ENCODE data around the gene ZSCAN20.

DNA sequence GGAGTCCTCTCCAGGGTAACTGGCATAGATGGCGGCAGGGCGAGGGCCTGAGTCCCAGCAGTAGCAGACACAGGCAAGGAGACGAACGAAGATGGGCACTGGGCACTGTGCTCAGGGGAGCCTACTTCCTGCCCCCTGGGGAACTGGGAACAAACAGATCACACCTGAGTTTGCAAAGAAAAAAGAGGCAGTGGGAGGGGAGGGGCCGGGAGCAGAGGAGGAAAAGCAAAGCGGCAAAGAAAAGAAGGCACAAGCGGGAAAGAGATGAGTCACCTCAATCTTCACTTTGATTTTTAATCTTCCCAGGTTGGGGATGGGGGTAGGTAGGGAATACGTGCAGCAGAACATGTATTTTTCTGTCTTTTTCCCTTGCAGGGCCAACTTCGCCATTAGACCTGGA lies 44.0 kb downstream of the ZSCAN20 start:
- no peak for TF ChIP-seq POU2F2 (IDR thresholded peaks at IDR 0.05; ENCODE audit: low read depth, low read length)
- no peak for TF ChIP-seq POLR2AphosphoS5 (IDR thresholded peaks at IDR 0.05; ENCODE audit: low read depth, low read length)
- no peak for TF ChIP-seq TAF1 (IDR thresholded peaks at IDR 0.05; ENCODE audit: low read depth, low read length)
- no peak for TF ChIP-seq POLR2A (IDR thresholded peaks at IDR 0.05; ENCODE audit: low read depth, low read length)
- TF ChIP-seq SPI1 (IDR thresholded peaks at IDR 0.05; ENCODE audit: low read depth, low read length) = no peak
- no peak for TF ChIP-seq PAX5 (IDR thresholded peaks at IDR 0.05; ENCODE audit: insufficient read depth, low read length, severe bottlenecking)
